Occipital lobe (tissue), 2 donors: ENCODE results near the gene GOLGA7B. TPM values are rescaled to one million over a fixed set of nuclear protein-coding genes. Genes with fewer than 3 reads are reported as not detected.

ENCODE experiments used
- DNase-seq: peaks from one replicate; lab custom pipeline; 2025; lab: John Stamatoyannopoulos, UW
- total RNA-seq: library from RNA; depleted of rRNA; stranded (reverse); fragments of >200 nt; gene quantifications from one replicate; pipeline ENCODE4 v1.2.3, GENCODE V29; 2014

GOLGA7B gene
- total RNA-seq, 1 donor from 2014 or later, result 11.9 TPM

- no peak for DNase-seq
Measured at GRCh38 chr10:97892939-97893338, 43.3 kb downstream of the GOLGA7B start.

DNA sequence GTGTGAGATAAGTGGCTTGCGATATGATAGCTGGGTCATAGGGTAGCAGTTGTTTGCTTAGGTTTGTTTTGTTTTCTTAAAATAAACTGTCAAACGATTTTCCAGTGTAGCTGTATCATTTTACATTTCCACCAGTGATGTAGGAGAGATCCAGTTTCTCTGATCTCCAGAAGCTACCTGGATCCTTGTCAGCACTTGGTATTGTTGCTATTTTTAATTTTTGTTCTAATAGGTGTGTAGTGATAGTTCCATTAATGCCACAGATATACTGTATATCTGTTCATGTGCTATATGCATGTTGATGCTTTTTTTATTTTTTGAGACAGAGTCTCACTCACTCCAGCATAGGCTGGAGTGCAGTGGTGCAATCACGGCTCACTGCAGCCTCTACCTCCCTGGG is 44.4 kb downstream of the GOLGA7B start:
- no peak for DNase-seq

DNA sequence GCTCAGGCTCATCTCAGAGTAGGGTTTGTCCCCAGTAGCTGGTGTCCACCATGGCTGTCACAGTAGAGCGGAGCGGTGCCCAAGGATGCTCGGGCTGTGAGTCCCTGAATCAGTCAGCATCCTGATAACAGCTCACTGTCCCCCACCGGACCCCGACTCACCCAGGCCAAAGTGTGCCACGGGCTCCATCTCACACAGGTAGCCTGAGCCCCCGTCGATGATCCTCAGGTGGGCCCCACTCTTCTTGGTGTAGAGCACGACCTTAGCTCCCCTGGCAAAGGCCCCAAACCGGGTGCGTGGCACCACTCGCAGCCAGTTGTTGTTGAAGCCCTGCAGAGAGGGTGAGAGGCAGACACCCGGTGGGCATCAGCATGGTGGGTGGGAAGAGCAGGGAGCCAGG is 45.4 kb downstream of the GOLGA7B start:
- DNase-seq, result no peak

- DNase-seq, result no peak
Measured at GRCh38 chr10:97895915-97896314, 46.3 kb downstream of the GOLGA7B start.

- no peak for DNase-seq
Measured at GRCh38 chr10:97896756-97897358, 47.2 kb downstream of the GOLGA7B start.

DNA sequence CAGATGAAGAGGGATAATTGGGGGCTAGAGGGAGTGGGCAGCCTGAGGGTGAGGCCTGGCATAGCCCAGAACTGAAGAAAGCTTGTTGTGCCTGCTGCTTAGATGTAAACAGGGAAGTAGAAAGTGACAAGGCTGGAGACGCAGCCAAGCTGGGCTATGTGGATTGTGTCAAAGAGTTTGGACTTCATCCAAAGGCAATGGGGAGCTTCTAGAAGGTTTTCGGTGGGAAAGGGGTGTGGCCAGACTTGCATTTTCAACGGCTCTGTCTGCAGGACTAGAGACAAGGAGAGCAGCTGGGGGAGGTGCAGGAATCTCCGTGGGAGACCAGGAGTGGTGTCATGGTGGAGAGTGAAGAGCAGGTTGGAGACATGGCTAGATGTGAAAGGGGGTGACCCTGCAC is 48.8 kb downstream of the GOLGA7B start:
- no peak for DNase-seq

GRCh38 chr10:97901381-97901780 is 51.7 kb downstream of the GOLGA7B start:
- no peak for DNase-seq

DNA sequence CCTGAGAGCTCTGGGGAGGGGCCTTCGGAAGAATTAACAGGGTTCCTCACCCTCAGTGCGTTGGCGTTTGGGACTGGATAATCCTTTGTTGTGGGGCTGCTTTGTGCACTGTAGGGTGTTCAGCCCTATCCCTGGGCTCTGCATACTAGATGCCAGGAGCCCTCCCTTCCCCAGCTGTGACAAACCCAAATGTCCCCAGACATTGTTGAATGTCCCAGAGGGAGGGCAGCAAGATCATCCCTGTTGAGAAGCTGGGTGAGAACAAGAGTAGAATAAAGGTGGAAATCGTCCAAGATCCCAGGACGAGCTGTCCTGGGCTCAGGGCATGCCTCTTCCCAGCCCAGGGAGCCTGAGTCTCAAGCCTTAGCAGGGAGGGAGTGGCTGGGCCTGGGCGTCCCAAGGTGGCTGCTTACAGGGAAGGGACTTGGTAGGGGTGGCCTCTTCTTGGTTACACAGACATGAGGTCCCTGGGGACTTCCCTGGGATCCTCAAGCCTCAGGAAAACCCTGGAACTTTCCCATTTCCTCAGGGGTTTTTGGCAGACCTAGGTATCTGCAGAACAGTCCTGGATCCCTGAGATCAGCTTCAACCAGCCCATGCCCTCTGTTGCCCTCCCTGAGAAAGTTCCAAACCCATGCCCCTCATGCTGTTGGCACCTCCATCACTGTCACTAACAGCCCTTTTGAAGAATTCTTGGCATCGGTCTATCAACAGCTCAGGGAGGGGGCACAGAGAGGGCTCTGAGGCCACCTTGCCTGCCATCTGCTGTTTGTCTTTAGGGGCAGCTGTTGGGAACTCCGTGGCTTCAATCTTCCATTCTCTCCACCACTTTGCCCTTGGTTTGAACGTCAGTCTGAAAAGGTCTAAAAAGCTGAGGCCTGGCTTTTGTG is 53.7 kb downstream of the GOLGA7B start:
- DNase-seq, result no peak

DNA sequence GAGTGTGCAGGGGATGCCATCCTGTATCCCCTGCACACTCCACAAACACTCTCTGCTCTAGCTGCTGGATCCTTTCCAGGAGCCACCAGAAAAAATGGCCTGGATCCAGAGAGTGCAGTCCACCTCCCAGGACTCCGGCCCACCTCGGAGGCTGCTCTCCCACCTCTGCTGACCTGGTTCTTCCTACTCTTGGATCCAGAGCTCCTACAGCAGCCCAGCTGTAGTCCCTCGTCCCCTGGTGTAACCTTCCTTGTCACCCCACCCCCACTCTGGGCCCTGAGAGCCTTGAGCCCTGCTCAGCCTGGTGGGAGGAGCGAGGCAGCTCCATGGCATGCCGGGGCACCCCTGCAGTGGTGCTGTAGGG is 54.4 kb downstream of the GOLGA7B start:
- no peak for DNase-seq

DNA sequence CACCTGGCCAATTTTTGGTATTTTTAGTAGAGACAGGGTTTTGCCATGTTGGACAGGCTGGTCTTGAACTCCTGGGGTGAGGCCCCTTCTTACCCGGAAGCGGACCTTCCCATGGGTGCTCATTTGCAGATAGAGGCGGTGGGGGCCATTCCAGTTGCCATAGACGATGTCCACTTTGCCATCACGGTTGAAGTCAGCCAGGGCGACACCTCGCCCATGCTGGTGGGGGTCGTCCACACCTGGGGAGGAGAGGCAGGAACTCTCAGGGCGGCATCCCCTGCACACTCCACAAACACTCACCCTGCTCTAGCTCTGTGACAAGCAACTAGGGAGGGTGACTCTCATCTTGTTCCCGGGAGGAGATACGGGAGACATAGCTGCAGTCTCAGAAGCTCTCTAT is 54.9 kb downstream of the GOLGA7B start:
- no peak for DNase-seq

GRCh38 chr10:97905276-97905675 is 55.6 kb downstream of the GOLGA7B start:
- no peak for DNase-seq

GRCh38 chr10:97907211-97907610 is 57.6 kb downstream of the GOLGA7B start:
- DNase-seq, result no peak

DNA sequence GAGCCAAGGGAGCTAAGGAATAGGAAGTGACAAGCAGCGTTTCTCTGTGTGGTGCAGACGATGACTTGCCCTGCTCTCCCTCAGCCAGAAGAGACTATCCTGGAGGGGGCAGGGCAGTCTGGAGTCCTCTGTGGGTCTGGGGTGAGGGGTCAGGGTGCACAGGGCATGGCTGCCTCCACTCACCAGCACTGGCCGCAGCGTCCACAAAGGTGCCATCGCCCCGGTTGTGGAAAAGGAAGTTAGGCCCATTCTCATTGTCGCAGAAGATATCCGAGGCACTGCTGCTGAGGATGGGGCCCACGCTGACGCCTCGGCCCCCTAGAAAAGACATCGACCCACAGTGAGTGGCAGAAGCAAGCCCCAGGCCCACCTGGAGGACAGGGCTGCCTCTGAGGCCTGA is 58.2 kb downstream of the GOLGA7B start:
- no peak for DNase-seq

DNA sequence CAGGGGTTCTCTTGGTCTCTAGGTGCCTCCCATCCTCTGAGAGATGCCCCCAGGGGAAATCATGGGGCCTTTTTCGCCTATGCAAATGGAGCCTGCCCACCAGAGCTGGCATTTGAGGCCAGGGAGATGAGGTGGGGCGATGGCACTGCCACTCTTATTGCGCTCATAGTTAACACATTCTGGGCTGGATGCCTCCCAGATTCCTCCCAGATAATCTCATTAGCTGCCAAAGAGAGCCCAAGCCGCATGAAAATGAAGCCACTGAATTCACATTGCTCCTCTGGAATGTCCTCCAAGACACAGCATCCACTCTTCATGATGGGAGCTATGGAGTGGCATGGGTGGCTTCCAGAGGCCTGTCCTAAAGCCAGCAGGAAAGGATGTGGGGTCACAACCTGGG is 61.0 kb downstream of the GOLGA7B start:
- DNase-seq, result no peak

DNA sequence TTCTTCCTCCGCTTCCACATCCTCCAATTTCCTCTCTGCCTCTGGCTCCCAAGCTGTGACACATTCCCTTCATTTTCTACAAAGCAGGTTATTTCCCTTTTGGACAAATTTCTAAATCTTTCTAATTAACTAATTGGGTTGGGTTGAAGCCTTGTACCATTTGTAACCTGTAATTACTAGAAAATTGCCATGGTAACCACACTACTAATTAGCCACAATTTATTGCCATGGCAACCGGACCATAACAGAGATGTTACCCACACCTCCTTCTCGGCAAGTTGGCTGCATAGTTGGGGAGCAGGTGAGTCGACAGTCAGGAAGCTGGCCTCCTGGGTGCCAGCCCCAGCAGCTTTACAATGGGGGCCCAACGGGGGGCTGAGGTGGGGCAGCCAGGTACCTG is 61.6 kb downstream of the GOLGA7B start:
- DNase-seq, result no peak

DNA sequence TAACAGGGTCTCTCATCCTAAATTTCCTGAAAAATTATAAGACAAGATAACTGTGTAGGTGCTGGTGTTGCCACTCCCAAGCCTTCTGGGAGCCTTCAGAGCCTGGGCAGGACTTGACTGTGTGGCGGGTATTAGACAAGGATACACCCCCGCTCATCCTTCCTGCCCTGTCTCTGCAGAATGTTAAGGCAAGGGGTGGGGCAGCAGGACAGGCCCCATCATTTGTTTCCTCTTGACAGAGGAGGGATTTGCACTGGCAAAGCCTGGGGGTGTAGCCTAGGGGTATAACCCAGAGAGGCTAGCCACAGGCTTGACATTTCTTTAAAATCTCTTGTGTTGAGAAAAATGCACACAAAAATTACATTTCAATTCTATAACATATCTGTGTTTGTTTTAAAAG is 63.5 kb downstream of the GOLGA7B start:
- no peak for DNase-seq

- DNase-seq, result no peak
Measured at GRCh38 chr10:97913614-97914013, 64.0 kb downstream of the GOLGA7B start.

DNA sequence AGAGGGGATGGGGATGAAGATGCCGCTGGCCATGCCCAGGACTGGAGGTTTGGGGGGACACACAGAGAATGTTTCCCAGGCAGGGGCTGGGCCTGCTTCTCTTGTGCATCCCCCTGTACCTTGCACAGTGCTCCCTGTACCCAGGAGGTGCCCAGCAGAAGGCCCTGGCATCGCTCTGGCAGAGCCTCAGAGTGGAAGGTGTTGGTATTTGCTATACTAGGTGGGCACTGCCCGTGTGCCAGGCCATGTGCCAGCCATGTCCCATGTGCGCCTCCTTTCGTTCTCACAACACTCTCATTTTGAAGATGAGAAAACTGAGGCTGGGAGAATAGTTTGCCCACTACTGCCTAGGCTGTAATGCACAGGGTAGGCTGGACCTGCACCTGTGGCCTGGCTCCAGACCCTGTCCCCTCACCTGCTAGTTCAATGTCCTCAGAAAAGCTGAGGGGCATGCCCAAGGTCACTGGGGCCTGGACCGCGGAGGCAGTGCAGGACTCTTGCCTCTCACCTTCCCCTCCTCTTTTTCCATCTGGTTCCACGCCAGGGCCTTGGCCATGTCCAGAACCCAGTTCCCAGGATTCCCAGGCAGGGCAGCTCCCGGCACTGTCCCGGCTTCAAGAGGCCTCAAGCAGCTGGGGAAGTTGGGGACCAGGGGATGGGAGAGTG is 64.7 kb downstream of the GOLGA7B start:
- no peak for DNase-seq

- peak; percentile 73 for DNase-seq
Measured at GRCh38 chr10:97914837-97915211, 65.2 kb downstream of the GOLGA7B start.

DNA sequence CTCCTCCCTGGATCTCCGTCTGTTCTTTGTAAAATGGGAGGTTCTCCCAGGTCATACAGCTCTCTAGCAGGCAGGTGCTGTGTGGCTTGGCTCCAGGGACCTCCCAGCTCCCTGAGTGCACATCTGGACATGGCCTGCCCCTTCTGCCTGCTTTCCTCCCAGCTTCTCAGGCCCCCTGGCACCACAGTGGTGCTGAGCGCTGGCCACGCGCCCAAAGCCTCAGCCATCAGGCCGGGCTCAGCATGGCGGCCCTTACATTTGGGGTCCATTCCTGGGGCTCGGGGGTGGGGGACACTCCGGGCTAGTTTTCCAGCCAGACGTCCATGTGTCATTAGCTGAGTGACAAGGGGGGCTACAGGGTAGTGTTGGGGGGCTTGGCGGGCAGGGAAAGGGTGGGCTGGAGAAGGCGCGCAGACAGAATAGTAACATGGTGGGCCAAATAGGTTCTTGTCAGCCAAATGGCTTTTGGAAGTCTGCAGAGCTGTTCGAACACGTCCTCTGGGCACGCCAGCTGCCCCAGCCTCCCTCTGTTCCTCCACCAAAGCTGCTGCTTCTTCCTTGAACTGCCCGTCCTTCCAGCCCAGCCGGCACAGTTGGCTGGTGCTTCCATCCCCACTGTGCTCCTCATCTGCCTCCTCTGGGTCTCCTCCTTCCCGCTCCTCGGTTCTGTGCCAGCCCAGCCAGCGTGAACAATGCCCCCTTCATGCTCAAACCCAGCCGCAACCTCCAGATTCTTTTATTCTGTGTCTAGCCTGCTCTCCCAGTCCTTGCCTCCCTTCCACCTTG is 65.9 kb downstream of the GOLGA7B start:
- DNase-seq, result peak; percentile 59

DNA sequence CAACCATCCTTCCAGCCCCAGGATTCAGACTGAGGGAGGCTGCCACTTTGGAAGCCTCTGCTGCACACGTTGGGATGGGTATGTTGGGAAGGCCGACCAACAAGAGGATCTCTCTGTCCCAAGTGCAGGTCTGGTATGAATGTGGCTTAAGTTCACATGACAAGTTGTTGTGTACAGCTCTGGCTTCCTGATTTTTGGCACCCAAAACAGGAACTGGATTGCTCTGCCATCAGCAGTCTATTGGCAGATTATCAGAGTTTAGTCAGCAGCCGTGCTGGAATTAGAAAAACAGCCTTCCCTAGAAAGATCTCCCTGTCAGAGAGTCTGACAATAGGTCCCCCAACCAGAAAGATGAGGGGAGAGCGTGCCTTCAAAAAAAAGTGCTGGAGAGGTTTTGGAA is 66.9 kb downstream of the GOLGA7B start:
- peak; percentile 24 for DNase-seq

DNA sequence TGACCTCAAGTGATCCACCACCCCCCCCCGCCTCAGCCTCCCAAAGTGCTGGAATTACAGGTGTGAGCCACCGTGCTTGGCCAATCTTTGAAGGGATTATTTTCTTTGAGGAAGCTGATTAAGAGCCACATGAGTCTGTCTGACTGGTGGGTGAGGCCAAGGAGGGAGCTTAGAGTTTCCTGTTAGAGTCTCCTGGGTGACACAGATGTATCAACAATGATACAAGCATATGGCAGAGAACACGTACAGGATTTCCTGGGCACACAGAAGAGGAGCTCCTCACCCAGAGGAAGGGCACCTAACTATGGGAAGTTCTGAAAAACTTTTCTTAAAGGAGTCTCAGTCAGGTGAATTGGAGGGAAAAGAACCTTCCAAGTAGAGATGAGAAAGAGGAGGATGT is 69.4 kb downstream of the GOLGA7B start:
- no peak for DNase-seq
